Right renal pelvis (tissue), 4 donors: Measurements from ENCODE around the gene CD40. TPM values are rescaled to one million over a fixed set of nuclear protein-coding genes. Genes with fewer than 3 reads are reported as not detected.

Experiments
- DNase-seq, 4 donors: peaks; one replicate each; pipeline ENCODE4 v3.0.0-alpha.2; 2013; ENCODE audit warnings: low read depth in 4 of 4, low spot score in 3 of 4, missing footprints in 1 of 4
- polyA plus RNA-seq, 4 donors: library from polyadenylated mRNA; unstranded; fragments of 120-200 nt; gene quantifications; one replicate each; pipeline ENCODE4 v1.2.1, GENCODE V29; 2013; ENCODE audit not compliant: insufficient read length in 4 of 4

CD40 gene
- polyA plus RNA-seq, 4 donors: 4.5 to 6.9 (median 5.9) TPM

DNA sequence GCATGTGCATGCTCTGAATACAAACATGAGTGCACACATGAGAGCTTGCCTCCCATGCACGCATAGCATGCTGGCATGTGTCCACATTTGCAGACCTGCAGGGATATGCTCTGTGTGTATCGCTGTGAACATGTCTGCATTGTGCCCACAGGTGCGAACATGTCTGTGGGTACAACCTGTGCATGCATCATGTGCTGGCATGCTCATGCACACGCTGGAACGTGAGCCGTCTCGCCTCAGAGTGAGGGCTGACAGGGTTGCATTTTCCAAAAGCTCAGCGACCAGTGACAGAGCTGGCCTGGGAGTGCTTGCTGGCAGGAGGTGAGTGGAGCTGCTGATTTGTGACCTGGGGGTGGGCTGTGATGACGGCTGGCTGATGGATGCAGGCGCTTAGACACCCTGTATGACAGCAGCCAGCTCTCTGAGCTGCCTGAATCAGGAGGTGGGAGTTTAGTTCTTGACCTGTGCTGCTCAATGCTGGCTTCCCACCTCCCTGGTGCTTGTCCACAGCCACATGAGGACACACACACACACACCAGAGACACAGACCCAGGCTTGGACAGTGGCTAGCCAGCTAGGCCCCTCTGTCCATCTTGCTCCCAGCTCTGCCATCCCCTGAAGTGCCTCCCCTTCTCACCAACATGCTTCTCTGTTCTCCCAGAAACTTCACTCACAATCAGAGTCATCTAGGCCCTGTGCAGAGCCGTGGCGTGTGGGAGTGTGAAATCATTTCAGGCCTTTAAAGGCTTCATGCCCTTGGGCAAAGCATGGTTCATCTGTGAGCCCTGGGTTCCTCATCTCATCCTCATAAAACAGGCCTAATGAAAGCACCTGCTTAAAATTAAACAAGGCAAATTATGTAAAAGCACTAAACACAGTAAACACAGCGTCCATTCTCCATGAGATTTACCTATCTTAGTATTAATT lies 51.4 kb downstream of the CD40 start:
- DNase-seq: no peak

- DNase-seq: no peak
Measured at GRCh38 chr20:46171476-46171875, 53.4 kb downstream of the CD40 start.

DNA sequence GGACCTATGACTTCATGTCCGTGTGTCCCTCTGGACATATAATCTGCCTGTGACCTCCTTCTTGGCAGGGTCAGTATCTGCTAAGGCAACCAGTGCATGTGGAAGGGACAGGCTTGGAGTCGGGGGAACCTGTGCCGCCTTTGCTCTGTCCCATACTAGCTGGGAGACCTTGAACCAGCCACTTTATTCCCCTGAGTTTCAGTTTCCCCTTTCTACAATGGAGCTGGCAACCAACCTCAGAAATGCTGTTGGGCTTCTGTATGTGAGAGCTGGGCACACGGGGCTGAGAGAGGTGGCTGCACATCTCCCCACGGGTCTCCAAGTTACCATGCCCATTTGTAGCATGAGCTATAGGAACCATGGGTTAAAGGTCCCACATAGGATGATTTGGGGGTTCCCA lies 53.8 kb downstream of the CD40 start:
- DNase-seq: no peak

GRCh38 chr20:46172455-46172854 lies 54.3 kb downstream of the CD40 start:
- no peak for DNase-seq

- no peak for DNase-seq
Measured at GRCh38 chr20:46172961-46173536, 54.9 kb downstream of the CD40 start.

DNA sequence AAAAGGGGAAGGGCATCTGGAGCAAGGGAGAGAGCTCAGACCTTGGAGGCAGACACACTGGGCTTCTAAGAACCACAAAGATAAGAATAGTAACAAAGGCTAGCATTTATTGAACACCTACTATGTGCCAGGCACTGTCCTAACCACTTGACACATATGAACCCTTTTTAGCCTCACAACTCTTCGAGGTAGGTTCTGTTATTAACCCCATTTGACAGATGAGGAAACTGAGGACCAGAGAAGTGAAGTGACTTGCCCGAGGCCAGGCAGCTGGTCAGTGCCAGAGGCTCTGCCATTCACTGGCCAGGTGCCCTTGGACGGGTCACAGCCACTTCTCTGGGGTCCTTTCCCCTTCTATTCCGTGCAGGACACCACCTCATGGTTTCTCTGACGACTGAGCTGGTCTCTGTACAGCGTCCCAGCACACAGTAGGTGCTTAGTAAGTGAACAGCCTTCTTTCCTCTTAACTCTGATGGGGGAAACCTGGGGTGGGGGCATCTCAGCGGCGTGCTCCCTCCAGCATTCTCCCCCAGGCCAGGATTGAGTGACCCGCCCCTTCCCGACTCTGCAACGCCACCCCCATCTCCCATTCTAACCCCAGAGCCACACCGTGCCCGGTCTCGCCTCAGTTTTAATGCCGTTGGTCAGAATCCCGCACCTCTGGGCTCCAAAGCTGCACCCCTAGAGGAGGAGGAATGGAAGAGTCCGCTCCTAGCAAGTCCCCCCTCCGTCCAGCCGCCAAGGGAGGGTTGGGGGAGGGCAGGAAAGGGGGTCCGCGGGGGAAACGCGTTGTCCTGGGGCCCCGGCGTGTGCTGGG lies 55.7 kb downstream of the CD40 start:
- DNase-seq: no peak

GRCh38 chr20:46174469-46175126 lies 56.5 kb downstream of the CD40 start:
- peak; percentile 28 to 52 (median 40) for DNase-seq

DNA sequence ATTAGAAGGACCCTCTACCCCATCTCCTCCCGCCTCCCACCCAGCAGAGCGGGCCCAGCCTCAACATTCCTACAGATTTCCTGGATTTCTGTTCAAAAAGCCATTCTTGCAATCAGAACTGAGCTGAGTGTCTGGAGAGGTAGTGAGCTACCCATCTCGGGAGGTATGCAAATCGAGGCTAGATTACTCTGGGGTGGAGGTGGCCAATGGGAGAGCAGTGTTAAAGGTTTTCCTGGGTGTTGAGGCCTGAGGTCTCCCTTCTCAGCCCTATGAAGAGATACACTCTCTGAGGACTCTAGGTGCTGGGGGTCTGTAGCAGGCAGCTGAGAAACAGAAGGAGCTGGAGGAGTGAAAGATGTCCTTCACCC lies 57.0 kb downstream of the CD40 start:
- DNase-seq: no peak

DNA sequence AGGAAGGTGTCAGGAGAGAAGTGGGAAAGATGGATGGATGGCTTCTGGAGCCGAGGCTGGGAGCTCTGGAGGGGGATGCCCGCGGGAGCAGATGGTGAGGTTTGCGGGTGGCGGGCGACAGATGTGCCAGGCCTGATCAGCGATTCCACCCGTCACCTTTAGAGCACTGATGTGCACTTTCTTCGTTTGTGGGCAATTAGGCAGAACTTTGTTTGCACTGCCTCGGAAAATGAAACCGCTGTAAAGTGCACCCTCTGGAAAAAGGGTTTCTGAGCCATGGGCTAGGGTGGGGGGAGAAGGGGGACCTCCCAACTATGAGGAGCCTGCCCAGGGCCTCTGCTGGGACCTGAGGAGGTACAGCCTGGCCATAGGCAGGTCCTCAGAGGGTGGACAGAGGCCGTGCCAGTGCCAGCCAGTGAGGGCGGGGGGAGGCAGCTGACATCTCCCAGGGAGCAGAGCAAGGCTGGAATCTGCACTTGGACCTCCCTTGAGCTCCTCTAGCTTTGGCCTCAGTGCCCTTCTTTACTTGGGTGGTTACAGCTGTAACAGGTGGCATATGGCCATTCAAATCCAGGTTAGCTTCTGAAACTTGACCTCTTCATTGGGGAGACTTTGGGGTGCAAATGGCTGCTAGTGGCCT lies 58.7 kb downstream of the CD40 start:
- no peak for DNase-seq

GRCh38 chr20:46177768-46178167 lies 59.7 kb downstream of the CD40 start:
- DNase-seq: no peak

GRCh38 chr20:46178891-46179290 lies 60.8 kb downstream of the CD40 start:
- no peak for DNase-seq

Other genes with a start within 250 kb of the CD40 start
- 10 to 100 TPM; 13.3 to 15.7 (median 15.3) TPM for gene ZSWIM1, start 237.1 kb upstream of the CD40 start, polyA plus RNA-seq
- gene SPATA25, start 230.7 kb upstream of the CD40 start, polyA plus RNA-seq: 1 to 10 TPM; 2.8 to 3.8 (median 3.3) TPM
- 1 to 10 TPM; 4.3 to 8.2 (median 5.0) TPM for gene NEURL2, start 227.1 kb upstream of the CD40 start, polyA plus RNA-seq
- 100 to 1,000 TPM; 118 to 137 (median 134) TPM for gene CTSA, start 227.0 kb upstream of the CD40 start, polyA plus RNA-seq
- gene PLTP, start 206.2 kb upstream of the CD40 start, polyA plus RNA-seq: 100 to 1,000 TPM; 143 to 178 (median 150) TPM
- 10 to 100 TPM; 48.2 to 56.2 (median 49.0) TPM for gene PCIF1, start 183.6 kb upstream of the CD40 start, polyA plus RNA-seq
- gene ZNF335, start 146.1 kb upstream of the CD40 start, polyA plus RNA-seq: 10 to 100 TPM; 12.2 to 14.7 (median 12.9) TPM
- gene MMP9, start 109.4 kb upstream of the CD40 start, polyA plus RNA-seq: under 1 TPM; 0.46 to 0.79 (median 0.52) TPM
- gene SLC12A5, start 89.1 kb upstream of the CD40 start, polyA plus RNA-seq: 1 to 10 TPM; 1.9 to 2.6 (median 2.2) TPM
- gene NCOA5, start 28.4 kb upstream of the CD40 start, polyA plus RNA-seq: 10 to 100 TPM; 56.9 to 63.8 (median 60.0) TPM
- under 1 TPM in 2 of 4 donors, not detected in 2; 0.07 to 0.12 TPM for gene CDH22, start 190.2 kb downstream of the CD40 start, polyA plus RNA-seq